K562 (cell line): ENCODE results near the gene ANO4. TPM values are rescaled to one million over a fixed set of nuclear protein-coding genes. Genes with fewer than 3 reads are reported as not detected.

ENCODE experiments used
- ATAC-seq: fragments of 200-7000 bp; cut with Tn5 transposase; 3 replicates; pipeline ENCODE4 v1.9.1; 2020; ENCODE audit warnings: moderate library complexity
- BruUV-seq: library from RNA; stranded (reverse); fragments of 400-500 nt; replicated peaks from 2 replicates; lab custom pipeline; 2021; lab: Mats Ljungman, UMichigan
- CTCF ChIA-PET: fragments of 300-600 bp; formaldehyde crosslinking; extraction: SDS; loops from one replicate; lab custom pipeline; 2021; ENCODE audit warnings: low intra/inter-chr PET ratio; lab: Yijun Ruan, JAX
- POLR2A ChIA-PET: fragments of 300-600, 350-650 bp; sonication (Branson Sonifier 250); formaldehyde crosslinking; extraction: SDS; loops from one replicate; lab custom pipeline; 2021; ENCODE audit warnings: antibody characterized with exemption, inconsistent platforms; lab: Yijun Ruan, JAX
- DNase-seq, 4 experiments: peaks; one replicate each; pipeline versions ENCODE4 v3.0.0 to v3.0.0-alpha.2; 2011 to 2018; ENCODE audit warnings: low spot score in 3 of 4, mixed read lengths in 3 of 4; ENCODE audit errors: extremely low read depth in 1 of 4
- FAIRE-seq: peaks from 2 replicates; lab custom pipeline; 2011; peaks lifted over from hg19 to GRCh38; lab: Jason Lieb, UNC
- H2AFZ ChIP-seq: 2 replicates; pipeline ENCODE4 v1.6.0; 2011; ENCODE audit warnings: low read depth, low read length, control low read depth, inconsistent platforms
- H3K27ac ChIP-seq: fragments of 200-600 bp; 3 replicates; pipeline ENCODE4 v1.8.0; 2011; ENCODE audit warnings: low read depth, mild to moderate bottlenecking, control low read depth, inconsistent platforms, low read length, moderate library complexity, mixed read lengths; ENCODE audit errors: extremely low read depth
- H3K27me3 ChIP-seq, 2 experiments: fragments of 300-600 bp in 1 of 2; 2 replicates in 1 of 2; 3 replicates in 1 of 2; pipeline versions ENCODE4 v1.6.0 to v1.8.0; 2011; ENCODE audit warnings: inconsistent platforms in 2 of 2, low read length in 2 of 2, mild to moderate bottlenecking in 1 of 2, mixed read lengths in 1 of 2, moderate library complexity in 1 of 2; ENCODE audit not compliant: control insufficient read depth in 2 of 2, insufficient read depth in 2 of 2
- H3K36me3 ChIP-seq: fragments of 300-600 bp; 3 replicates; pipeline ENCODE4 v1.8.0; 2011; ENCODE audit warnings: mild to moderate bottlenecking, low read length, inconsistent platforms; ENCODE audit not compliant: control insufficient read depth, insufficient read depth
- H3K4me1 ChIP-seq, 2 experiments: fragments of 200-600 bp in 1 of 2; replicated peaks in 1 of 2; 2 replicates in 1 of 2; 3 replicates in 1 of 2; pipeline versions ENCODE4 v1.5.1 to v1.8.0; 2011; ENCODE audit warnings: inconsistent platforms in 2 of 2, low read length in 2 of 2, mild to moderate bottlenecking in 1 of 2, mixed read lengths in 1 of 2, moderate library complexity in 1 of 2; ENCODE audit not compliant: control insufficient read depth in 2 of 2, insufficient read depth in 2 of 2
- H3K4me2 ChIP-seq: 2 replicates; pipeline ENCODE4 v1.6.1; 2011; ENCODE audit warnings: low read length, control low read depth, inconsistent platforms, mixed read lengths; ENCODE audit not compliant: insufficient read depth
- H3K4me3 ChIP-seq: fragments of 200-600 bp; sonication (generic), shearing (Covaris generic); 2 replicates; pipeline ENCODE4 v1.5.1; 2016; ENCODE audit warnings: control low read depth, inconsistent platforms
- H3K79me2 ChIP-seq: fragments of 200-600 bp; 3 replicates; pipeline ENCODE4 v1.8.0; 2011; ENCODE audit warnings: low read length, inconsistent platforms; ENCODE audit not compliant: control insufficient read depth, insufficient read depth
- H3K9ac ChIP-seq, 2 experiments: 2 replicates each; pipeline versions ENCODE4 v1.6.0 to v1.6.1; 2011; ENCODE audit warnings: low read depth in 2 of 2, low read length in 2 of 2, control low read depth in 1 of 2, inconsistent platforms in 1 of 2, mild to moderate bottlenecking in 1 of 2, mixed read lengths in 1 of 2; ENCODE audit not compliant: insufficient read depth in 1 of 2
- H3K9me1 ChIP-seq: one replicate; pipeline ENCODE4 v1.6.0; 2011; ENCODE audit warnings: inconsistent platforms, mild to moderate bottlenecking, low read length, moderate library complexity; ENCODE audit not compliant: control insufficient read depth, insufficient read depth
- H3K9me3 ChIP-seq: replicated peaks from 2 replicates; pipeline ENCODE4 v1.5.1; 2011; ENCODE audit warnings: low read depth, low read length, inconsistent platforms; ENCODE audit not compliant: control insufficient read depth, insufficient read depth
- H4K20me1 ChIP-seq: replicated peaks from 2 replicates; pipeline ENCODE4 v1.6.1; 2011; ENCODE audit warnings: low read length, inconsistent platforms, mixed read lengths; ENCODE audit not compliant: control insufficient read depth, insufficient read depth
- C11orf30 ChIP-seq: fragments of 450-650 bp; IDR thresholded peaks from 2 replicates; pipeline ENCODE4 v1.6.1; 2016; ENCODE audit warnings: low read depth, mild to moderate bottlenecking
- CXXC5 ChIP-seq: fragments of 250-450 bp; sonication (Bioruptor Pico); IDR thresholded peaks from 2 replicates; pipeline ENCODE4 v1.8.0; 2022; ENCODE audit warnings: inconsistent platforms, mild to moderate bottlenecking, moderate library complexity
- DACH1 ChIP-seq: fragments of 450-650 bp; IDR thresholded peaks from 2 replicates; pipeline ENCODE4 v1.6.1; 2018; ENCODE audit not compliant: partially characterized antibody
- KLF6 ChIP-seq: fragments of 250-450 bp; sonication (Bioruptor Pico); IDR thresholded peaks from 2 replicates; pipeline ENCODE4 v1.4.0; 2020; ENCODE audit warnings: mild to moderate bottlenecking, moderate library complexity, borderline replicate concordance
- MAFG ChIP-seq: fragments of 450-650 bp; conservative IDR thresholded peaks from 2 replicates; pipeline ENCODE4 v1.6.1; 2016; ENCODE audit warnings: missing genetic modification characterization, missing compliant biosample characterization
- MCM7 ChIP-seq, 2 experiments: fragments of 450-650 bp; IDR thresholded peaks; 2 replicates each; pipeline ENCODE4 v1.6.1; 2016 to 2018
- NBN ChIP-seq: fragments of 450-650 bp; IDR thresholded peaks from 2 replicates; pipeline ENCODE4 v1.6.1; 2016; ENCODE audit warnings: low read depth, mild to moderate bottlenecking
- PRMT5 ChIP-seq: sonication (generic); formaldehyde crosslinking; IDR thresholded peaks from 2 replicates; pipeline ENCODE4 v1.5.0; 2020; ENCODE audit warnings: missing genetic modification reagents
- TAF1 ChIP-seq: IDR thresholded peaks from 2 replicates; pipeline ENCODE4 v1.6.1; 2011; ENCODE audit warnings: mild to moderate bottlenecking, low read length, moderate library complexity; ENCODE audit not compliant: insufficient read depth, control insufficient read depth, severe bottlenecking; ENCODE audit errors: extremely low read depth
- ZBTB17 ChIP-seq: fragments of 450-650 bp; formaldehyde crosslinking; IDR thresholded peaks from 2 replicates; pipeline ENCODE4 v1.4.0; 2020; ENCODE audit warnings: mild to moderate bottlenecking
- ZNF121 ChIP-seq: sonication (generic); formaldehyde crosslinking; conservative IDR thresholded peaks from 2 replicates; pipeline ENCODE4 v1.8.0; 2022; ENCODE audit warnings: missing genetic modification reagents
- ZNF644 ChIP-seq: fragments of 200-800 bp; sonication (Bioruptor generic); IDR thresholded peaks from 2 replicates; pipeline ENCODE4 v1.6.1; 2016; ENCODE audit warnings: low read depth, missing genetic modification characterization, missing compliant biosample characterization
- ZNF655 ChIP-seq: fragments of 250-450 bp; sonication (Bioruptor Pico); IDR thresholded peaks from 2 replicates; pipeline ENCODE4 v1.5.0; 2021
- WGBS: fragments of 100-300 bp; shearing (Covaris generic); methylation state at CpG from one replicate; pipeline ENCODE4 v1.1.6; 2016; ENCODE audit warnings: low coverage, mixed read lengths; ENCODE audit not compliant: insufficient coverage; ENCODE audit errors: missing lambda C conversion rate; 5-methylcytosine and 5-hydroxymethylcytosine counted together
- in situ Hi-C: fragments of 300-500 bp; cut with MboI; formaldehyde crosslinking; loops from 4 replicates; pipeline ENCODE4 v1.15.0; 2018; ENCODE audit warnings: inconsistent platforms, mixed read lengths
- intact Hi-C: fragments of 100-400 bp; cut with micrococcal nuclease; formaldehyde crosslinking; loops from 2 replicates; pipeline ENCODE4 v1.14.2; 2022
- polyA plus RNA-seq, 8 experiments: library from polyadenylated mRNA; depleted of rRNA in 4 of 8; stranded (reverse) in 5 of 8; unstranded in 3 of 8; fragments of >200 nt; fragmentation: Nextera tagmentation in 2 of 8; fragmentation: Illumina TruSeq in 1 of 8; extraction: Ambion mirVana in 2 of 8; extraction: Trizol in 1 of 8; gene quantifications; 2 replicates each; pipeline versions ENCODE4 v1.2.1 to v1.2.3, GENCODE V29; 2011 to 2014; ENCODE audit warnings: inconsistent platforms in 1 of 8, missing spikeins in 1 of 8
- total RNA-seq, 7 experiments: library from RNA; depleted of rRNA in 6 of 7; stranded (reverse); fragments of >200 nt in 6 of 7; fragmentation: Illumina TruSeq in 2 of 7; extraction: Trizol in 2 of 7; gene quantifications; 2 replicates each; pipeline versions ENCODE4 v1.2.1 to v1.2.3, GENCODE V29; 2011 to 2021; ENCODE audit warnings: low replicate concordance in 1 of 7
- TF ChIP-seq, protein P1 (sequence below): fragments of 450-650 bp; conservative IDR thresholded peaks from 2 replicates; pipeline ENCODE4 v1.6.1; 2016; ENCODE audit warnings: missing genetic modification characterization, low read depth, mild to moderate bottlenecking, missing compliant biosample characterization, moderate library complexity

Gene ANO4
- total and polyA plus RNA-seq, 9 of the 15 experiments (the other 6 are each of a cell fraction or from before 2014, with no cell fraction given), result not detected

- no peak overlapping the region for H3K4me2 ChIP-seq
- H3K27me3 ChIP-seq, result no peaks in the 10 kb centered on the region
- no peak for ATAC-seq
- WGBS, result 0% methylated on average over 1 of the region's 1 CpG
- no peak for TF ChIP-seq ZBTB17 (CRISPR knock-in tag)
- no peak for TF ChIP-seq PRMT5
- no peak for TF ChIP-seq ZNF644 (tag)
- TF ChIP-seq KLF6 (CRISPR knock-in tag), result no peak
- no peak for TF ChIP-seq CXXC5
- TF ChIP-seq DACH1, result no peak
- no peak for TF ChIP-seq NBN
- no peak for TF ChIP-seq ZNF655 (CRISPR knock-in tag)
- no peak for TF ChIP-seq C11orf30
- no peak for TF ChIP-seq MAFG (tag)
- TF ChIP-seq TAF1, result no peak
- TF ChIP-seq, protein P1, sequence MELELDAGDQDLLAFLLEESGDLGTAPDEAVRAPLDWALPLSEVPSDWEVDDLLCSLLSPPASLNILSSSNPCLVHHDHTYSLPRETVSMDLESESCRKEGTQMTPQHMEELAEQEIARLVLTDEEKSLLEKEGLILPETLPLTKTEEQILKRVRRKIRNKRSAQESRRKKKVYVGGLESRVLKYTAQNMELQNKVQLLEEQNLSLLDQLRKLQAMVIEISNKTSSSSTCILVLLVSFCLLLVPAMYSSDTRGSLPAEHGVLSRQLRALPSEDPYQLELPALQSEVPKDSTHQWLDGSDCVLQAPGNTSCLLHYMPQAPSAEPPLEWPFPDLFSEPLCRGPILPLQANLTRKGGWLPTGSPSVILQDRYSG (tag), result no peak
- no peak for TF ChIP-seq ZNF121
- no peak for TF ChIP-seq MCM7 (IDR thresholded peaks at IDR 0.05)
- no peaks in the 10 kb centered on the region for H4K20me1 ChIP-seq
- DNase-seq, result no peak
- no peak overlapping the region for H3K9ac ChIP-seq
- no peaks in the 10 kb centered on the region for H3K9me1 ChIP-seq
- POLR2A ChIA-PET, result no interaction called here
- FAIRE-seq, result no peak
- no TSS peak for BruUV-seq
- H3K4me3 ChIP-seq, result no peak overlapping the region
- no peaks in the 10 kb centered on the region for H3K79me2 ChIP-seq
- no peak overlapping the region for H2AFZ ChIP-seq
- intact Hi-C loops, result no loop called here
- H3K27ac ChIP-seq, result no peak overlapping the region
- H3K36me3 ChIP-seq, result no peaks in the 10 kb centered on the region
- in situ Hi-C loops, result no loop called here
- H3K9me3 ChIP-seq, result no peaks in the 10 kb centered on the region
- CTCF ChIA-PET, result no interaction called here
- H3K4me1 ChIP-seq, result no peaks in the 10 kb centered on the region
Observed at GRCh38 chr12:100967189-100967588, 172.6 kb downstream of the ANO4 start.
